NT2/D1 (cell line): ENCODE data around the gene CASK.

Source experiments
- SUZ12 ChIP-seq: IDR thresholded peaks from 2 replicates; pipeline ENCODE4 v1.6.1; 2011; ENCODE audit not compliant: insufficient read length, insufficient read depth; ENCODE audit errors: extremely low read depth
- YY1 ChIP-seq: IDR thresholded peaks from 2 replicates; pipeline ENCODE4 v1.6.1; 2011; ENCODE audit not compliant: insufficient read length, insufficient read depth
- ZNF274 ChIP-seq: IDR thresholded peaks from 2 replicates; pipeline ENCODE4 v1.6.1; 2011; ENCODE audit warnings: mild to moderate bottlenecking, low read depth, low read length

- no peak for TF ChIP-seq YY1
- TF ChIP-seq ZNF274, result no peak
- no peak for TF ChIP-seq SUZ12
Observed at GRCh38 chrX:41543668-41544067, 379.7 kb downstream of the CASK start.
